Measurements from ENCODE around the gene TBC1D14. TPM values are rescaled to one million over a fixed set of nuclear protein-coding genes. Genes with fewer than 3 reads are reported as not detected.

The TBC1D14 gene
- total and polyA plus RNA-seq, 2 of the 4 experiments (the other 2 are of a cell fraction) = 31.7 to 40.7 TPM

DNA sequence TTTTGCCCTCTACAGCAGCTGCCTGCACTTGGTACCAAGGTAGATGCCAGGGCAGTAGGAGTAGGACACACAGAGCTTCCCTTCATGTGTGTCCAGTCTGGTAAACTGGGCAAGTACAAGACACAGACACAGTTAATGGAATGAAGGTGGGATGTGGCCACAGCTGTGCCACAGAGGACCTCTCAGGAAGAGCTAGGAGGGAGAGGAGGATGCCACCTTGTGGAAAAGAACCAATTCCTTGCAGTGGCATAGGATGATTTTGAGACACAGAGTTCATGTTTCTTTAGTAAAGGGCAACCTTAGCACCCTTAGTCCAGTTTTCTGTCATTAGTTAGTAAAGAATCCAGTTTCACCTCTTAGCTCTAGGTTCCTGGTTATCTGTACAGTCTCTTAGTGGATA, 36.3 kb upstream of the TBC1D14 start:
- Histone ChIP-seq H2AK5ac (ENCODE audit: low read depth, low read length) (no peak overlapping the region), H3K23ac (ENCODE audit: low read depth, low read length) (no peak overlapping the region), H2AFZ (replicated peaks; ENCODE audit: low read length, poor library complexity) (no peak overlapping the region), H3K9me1 (ENCODE audit: insufficient read depth, low read length) (no peaks in the 10 kb centered on the region), H3K27me3 (ENCODE audit: control insufficient read depth, insufficient read depth, low read length) (no peaks in the 10 kb centered on the region), H2BK15ac (ENCODE audit: low read depth, low read length) (no peak overlapping the region), H3K27ac (ENCODE audit: insufficient read depth, low read length) (no peak overlapping the region), H3K4ac (ENCODE audit: low read depth, low read length) (no peak overlapping the region), H3K56ac (ENCODE audit: extremely low read depth, insufficient read depth, low read length) (no peak overlapping the region), H3K18ac (ENCODE audit: low read depth, low read length) (no peak overlapping the region), H4K5ac (ENCODE audit: low read depth, low read length) (no peak overlapping the region), H2BK5ac (ENCODE audit: low read depth, low read length, poor library complexity, severe bottlenecking) (no peak overlapping the region), H2AK9ac (replicated peaks; ENCODE audit: low read depth, low read length, poor library complexity) (no peak overlapping the region), H4K8ac (ENCODE audit: low read depth in 2 of 2, low read length in 2 of 2) (no peak overlapping the region), H2BK20ac (ENCODE audit: low read depth, low read length) (no peak overlapping the region), H2BK120ac (ENCODE audit: low read depth, low read length) (no peak overlapping the region), H3K36me3 (ENCODE audit: control insufficient read depth, insufficient read depth, low read length) (peaks cover 42% of the 10 kb centered on the region), H3K9ac (ENCODE audit: low read depth, low read length) (no peak overlapping the region), H4K91ac (ENCODE audit: insufficient read depth, low read depth, low read length) (no peak overlapping the region), H3K4me3 (ENCODE audit: insufficient read depth, low read depth, low read length) (no peak overlapping the region), H3K79me1 (ENCODE audit: low read depth in 1 of 2, low read length in 2 of 2) (peaks cover 8 to 33% of the 10 kb centered on the region in 2 experiments; a peak in 3 of 4 replicates), H3K9me3 (ENCODE audit: control insufficient read depth, insufficient read depth, low read length) (no peaks in the 10 kb centered on the region), H3K4me2 (ENCODE audit: low read depth, low read length) (no peak overlapping the region), H3K14ac (replicated peaks; ENCODE audit: low read depth, low read length) (no peak overlapping the region), H4K20me1 (ENCODE audit: insufficient read depth, low read length) (peaks cover 11% of the 10 kb centered on the region), H3K4me1 (ENCODE audit: control insufficient read depth, insufficient read depth, low read length) (peaks cover 4% of the 10 kb centered on the region)
- ATAC-seq (ENCODE audit: low read depth) (peak; percentile 28; the same call in 1 of the 2 replicates), DNase-seq (no peak)
- dilution Hi-C loops (cut with HindIII; ENCODE audit: low sequenced_read_pairs, unreplicated experiment) (no loop called here), intact Hi-C loops (cut with micrococcal nuclease) (no loop called here), in situ Hi-C loops (cut with MboI; ENCODE audit: low sequenced_read_pairs) (no loop called here)
- TF ChIP-seq RAD21 (IDR thresholded peaks at IDR 0.05; ENCODE audit: low read length) (peak; percentile 24), SMC3 (IDR thresholded peaks at IDR 0.05; ENCODE audit: low read depth, low read length) (peak; percentile 19; the same call in 1 of the 2 replicates), MAZ (IDR thresholded peaks at IDR 0.05; ENCODE audit: borderline replicate concordance, low read depth, low read length) (no peak), BHLHE40 (IDR thresholded peaks at IDR 0.05; ENCODE audit: low read depth, low read length) (no peak)
- POLR2A ChIA-PET (ENCODE audit: unreplicated experiment) = no interaction called here
- CTCF ChIA-PET = interaction anchor here (0.5 to 1.8 kb wide), 13 partner anchors 10 to 155 kb away, joined by 3 to 15 read pairs (median 5); no protein-coding TSS in a partner anchor
- no TSS peak for BruUV-seq (replicated peaks)
